GM23338 (cell line): Measurements from ENCODE around the gene HOXA9. TPM values are rescaled to one million over a fixed set of nuclear protein-coding genes. Genes with fewer than 3 reads are reported as not detected.

ENCODE experiments used
- ATAC-seq: fragments of 200-7000 bp; cut with Tn5 transposase; 3 replicates; pipeline ENCODE4 v1.9.1; 2020
- DNase-seq: peaks from one replicate; pipeline ENCODE4 v3.0.0-alpha.2; 2015; ENCODE audit warnings: low spot score
- H2AFZ ChIP-seq: fragments of 200-600 bp; sonication (generic); 2 replicates; pipeline ENCODE4 v1.8.0; 2016; ENCODE audit warnings: antibody characterized with exemption, mild to moderate bottlenecking, moderate library complexity
- H3F3A ChIP-seq: fragments of 200-600 bp; sonication (generic); replicated peaks from 2 replicates; pipeline ENCODE4 v1.8.0; 2017; ENCODE audit warnings: antibody characterized with exemption, mixed run types, low read depth
- H3K27ac ChIP-seq: fragments of 200-600 bp; sonication (generic); 2 replicates; pipeline ENCODE4 v1.6.1; 2016; ENCODE audit warnings: low read depth
- H3K27me3 ChIP-seq: fragments of 200-600 bp; sonication (generic); 2 replicates; pipeline ENCODE4 v1.8.0; 2016; ENCODE audit warnings: mild to moderate bottlenecking, mixed run types, moderate library complexity; ENCODE audit not compliant: insufficient read depth
- H3K36me3 ChIP-seq: fragments of 200-600 bp; sonication (generic); 2 replicates; pipeline ENCODE4 v1.8.0; 2016; ENCODE audit warnings: mild to moderate bottlenecking; ENCODE audit not compliant: insufficient read depth
- H3K4me1 ChIP-seq: fragments of 200-600 bp; sonication (generic); 2 replicates; pipeline ENCODE4 v1.8.0; 2016; ENCODE audit warnings: mild to moderate bottlenecking, moderate library complexity; ENCODE audit not compliant: insufficient read depth
- H3K4me2 ChIP-seq: fragments of 200-600 bp; sonication (generic); 2 replicates; pipeline ENCODE4 v1.7.1; 2017; ENCODE audit warnings: mixed run types
- H3K4me3 ChIP-seq: fragments of 200-600 bp; sonication (generic); 2 replicates; pipeline ENCODE4 v1.6.1; 2016; ENCODE audit warnings: mixed run types
- H3K79me2 ChIP-seq: fragments of 200-600 bp; sonication (generic); replicated peaks from 2 replicates; pipeline ENCODE4 v1.8.0; 2017; ENCODE audit warnings: mild to moderate bottlenecking; ENCODE audit not compliant: insufficient read depth
- H3K9me2 ChIP-seq: fragments of 200-600 bp; sonication (generic); 2 replicates; pipeline ENCODE4 v1.8.0; 2017; ENCODE audit not compliant: insufficient read depth
- H4K20me1 ChIP-seq: fragments of 200-600 bp; sonication (generic); replicated peaks from 2 replicates; pipeline ENCODE4 v1.8.0; 2017; ENCODE audit warnings: mild to moderate bottlenecking; ENCODE audit not compliant: insufficient read depth
- H3K27ac Mint-ChIP-seq: 2 replicates; pipeline ENCODE4 v1.8.0; 2020; ENCODE audit warnings: inconsistent platforms, mild to moderate bottlenecking, moderate library complexity, mixed read lengths
- H3K27me3 Mint-ChIP-seq: 3 replicates; pipeline ENCODE4 v1.8.0; 2022; ENCODE audit warnings: low read depth, mild to moderate bottlenecking, moderate library complexity, mixed read lengths, inconsistent platforms; ENCODE audit not compliant: insufficient read depth, poor library complexity
- H3K36me3 Mint-ChIP-seq: 3 replicates; pipeline ENCODE4 v1.8.0; 2021; ENCODE audit warnings: low read depth, mild to moderate bottlenecking, inconsistent platforms, moderate library complexity, mixed read lengths
- H3K4me1 Mint-ChIP-seq: 3 replicates; pipeline ENCODE4 v1.8.0; 2020; ENCODE audit warnings: mild to moderate bottlenecking, inconsistent platforms, mixed read lengths
- H3K4me3 Mint-ChIP-seq: 3 replicates; pipeline ENCODE4 v1.8.0; 2021; ENCODE audit warnings: moderate library complexity, mild to moderate bottlenecking, inconsistent platforms, mixed read lengths
- H3K9me3 Mint-ChIP-seq: 3 replicates; pipeline ENCODE4 v1.8.0; 2020; ENCODE audit warnings: moderate library complexity, mild to moderate bottlenecking, inconsistent platforms, mixed read lengths
- CREB1 ChIP-seq: fragments of 250-450 bp; sonication (Bioruptor Pico); IDR thresholded peaks from 2 replicates; pipeline ENCODE4 v1.5.0; 2020; ENCODE audit warnings: low read depth, mild to moderate bottlenecking, moderate library complexity
- EZH2 ChIP-seq: fragments of 200-600 bp; sonication (generic); IDR thresholded peaks from one replicate; pipeline ENCODE4 v1.8.0; 2017; ENCODE audit warnings: antibody characterized with exemption, mild to moderate bottlenecking, low read depth; ENCODE audit not compliant: unreplicated experiment
- EZH2phosphoT487 ChIP-seq: fragments of 200-600 bp; sonication (generic); IDR thresholded peaks from one replicate; pipeline ENCODE4 v1.8.1; 2018; ENCODE audit warnings: antibody characterized with exemption; ENCODE audit not compliant: unreplicated experiment
- JUNB ChIP-seq: IDR thresholded peaks from one replicate; pipeline ENCODE4 v1.6.1; 2016; ENCODE audit warnings: antibody characterized with exemption; ENCODE audit not compliant: unreplicated experiment
- NANOG ChIP-seq: IDR thresholded peaks from 2 replicates; pipeline ENCODE4 v1.6.1; 2016; ENCODE audit warnings: antibody characterized with exemption, borderline replicate concordance
- POLR2AphosphoS5 ChIP-seq: IDR thresholded peaks from 2 replicates; pipeline ENCODE4 v1.6.1; 2016; ENCODE audit warnings: antibody characterized with exemption, low read depth
- STAT1 ChIP-seq: IDR thresholded peaks from one replicate; pipeline ENCODE4 v1.6.1; 2016; ENCODE audit warnings: antibody characterized with exemption; ENCODE audit not compliant: unreplicated experiment
- ZNF114 ChIP-seq: fragments of 250-450 bp; sonication (Bioruptor Pico); IDR thresholded peaks from 2 replicates; pipeline ENCODE4 v1.5.0; 2020; ENCODE audit warnings: mild to moderate bottlenecking, moderate library complexity
- ZNF331 ChIP-seq: fragments of 250-450 bp; sonication (Bioruptor Pico); IDR thresholded peaks from 2 replicates; pipeline ENCODE4 v1.5.0; 2020; ENCODE audit warnings: low read depth, mild to moderate bottlenecking, moderate library complexity
- ZNF462 ChIP-seq: fragments of 250-450 bp; sonication (Bioruptor Pico); IDR thresholded peaks from 2 replicates; pipeline ENCODE4 v1.5.0; 2020; ENCODE audit warnings: mild to moderate bottlenecking, moderate library complexity
- polyA plus RNA-seq: library from polyadenylated mRNA; unstranded; fragments of >200 nt; fragmentation: Nextera tagmentation; extraction: Ambion mirVana; gene quantifications from 2 replicates; pipeline ENCODE4 v1.2.1, GENCODE V29; 2016
- total RNA-seq: library from RNA; depleted of rRNA; stranded (reverse); fragments of >200 nt; shearing (Covaris generic); gene quantifications from 2 replicates; pipeline ENCODE4 v1.2.3, GENCODE V29; 2014
- TF ChIP-seq, protein P1 (sequence below): IDR thresholded peaks from one replicate; pipeline ENCODE4 v1.6.1; 2018; ENCODE audit warnings: antibody characterized with exemption; ENCODE audit not compliant: unreplicated experiment
- TF ChIP-seq, protein P2 (sequence below): IDR thresholded peaks from 2 replicates; pipeline ENCODE4 v1.6.1; 2016; ENCODE audit warnings: antibody characterized with exemption
- TF ChIP-seq, protein P3 (sequence below), 2 experiments: fragments of 200-600 bp in 1 of 2; sonication (generic) in 1 of 2; conservative IDR thresholded peaks; 2 replicates each; pipeline versions ENCODE4 v1.5.1 to v1.6.1; 2016 to 2017; ENCODE audit warnings: antibody characterized with exemption in 2 of 2, low read depth in 2 of 2, mild to moderate bottlenecking in 2 of 2, moderate library complexity in 1 of 2

HOXA9 gene
- total and polyA plus RNA-seq, 2 experiments from 2014 or later, result not detected

GRCh38 chr7:27183682-27184336 is 18.5 kb upstream of the HOXA9 start:
- DNase-seq (no peak), ATAC-seq (no peak)
- no peaks in the 10 kb centered on the region for H3K36me3 ChIP-seq
- peaks cover 46% of the 10 kb centered on the region for H3K4me1 Mint-ChIP-seq
- H3K4me3 Mint-ChIP-seq, result peak overlapping the region; percentile 34; the same call in 2 of the 3 replicates
- no peak for TF ChIP-seq STAT1
- TF ChIP-seq, protein P1, sequence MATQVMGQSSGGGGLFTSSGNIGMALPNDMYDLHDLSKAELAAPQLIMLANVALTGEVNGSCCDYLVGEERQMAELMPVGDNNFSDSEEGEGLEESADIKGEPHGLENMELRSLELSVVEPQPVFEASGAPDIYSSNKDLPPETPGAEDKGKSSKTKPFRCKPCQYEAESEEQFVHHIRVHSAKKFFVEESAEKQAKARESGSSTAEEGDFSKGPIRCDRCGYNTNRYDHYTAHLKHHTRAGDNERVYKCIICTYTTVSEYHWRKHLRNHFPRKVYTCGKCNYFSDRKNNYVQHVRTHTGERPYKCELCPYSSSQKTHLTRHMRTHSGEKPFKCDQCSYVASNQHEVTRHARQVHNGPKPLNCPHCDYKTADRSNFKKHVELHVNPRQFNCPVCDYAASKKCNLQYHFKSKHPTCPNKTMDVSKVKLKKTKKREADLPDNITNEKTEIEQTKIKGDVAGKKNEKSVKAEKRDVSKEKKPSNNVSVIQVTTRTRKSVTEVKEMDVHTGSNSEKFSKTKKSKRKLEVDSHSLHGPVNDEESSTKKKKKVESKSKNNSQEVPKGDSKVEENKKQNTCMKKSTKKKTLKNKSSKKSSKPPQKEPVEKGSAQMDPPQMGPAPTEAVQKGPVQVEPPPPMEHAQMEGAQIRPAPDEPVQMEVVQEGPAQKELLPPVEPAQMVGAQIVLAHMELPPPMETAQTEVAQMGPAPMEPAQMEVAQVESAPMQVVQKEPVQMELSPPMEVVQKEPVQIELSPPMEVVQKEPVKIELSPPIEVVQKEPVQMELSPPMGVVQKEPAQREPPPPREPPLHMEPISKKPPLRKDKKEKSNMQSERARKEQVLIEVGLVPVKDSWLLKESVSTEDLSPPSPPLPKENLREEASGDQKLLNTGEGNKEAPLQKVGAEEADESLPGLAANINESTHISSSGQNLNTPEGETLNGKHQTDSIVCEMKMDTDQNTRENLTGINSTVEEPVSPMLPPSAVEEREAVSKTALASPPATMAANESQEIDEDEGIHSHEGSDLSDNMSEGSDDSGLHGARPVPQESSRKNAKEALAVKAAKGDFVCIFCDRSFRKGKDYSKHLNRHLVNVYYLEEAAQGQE, result no peak
- no peak for TF ChIP-seq ZNF114
- TF ChIP-seq NANOG, result no peak
- TF ChIP-seq, protein P2, sequence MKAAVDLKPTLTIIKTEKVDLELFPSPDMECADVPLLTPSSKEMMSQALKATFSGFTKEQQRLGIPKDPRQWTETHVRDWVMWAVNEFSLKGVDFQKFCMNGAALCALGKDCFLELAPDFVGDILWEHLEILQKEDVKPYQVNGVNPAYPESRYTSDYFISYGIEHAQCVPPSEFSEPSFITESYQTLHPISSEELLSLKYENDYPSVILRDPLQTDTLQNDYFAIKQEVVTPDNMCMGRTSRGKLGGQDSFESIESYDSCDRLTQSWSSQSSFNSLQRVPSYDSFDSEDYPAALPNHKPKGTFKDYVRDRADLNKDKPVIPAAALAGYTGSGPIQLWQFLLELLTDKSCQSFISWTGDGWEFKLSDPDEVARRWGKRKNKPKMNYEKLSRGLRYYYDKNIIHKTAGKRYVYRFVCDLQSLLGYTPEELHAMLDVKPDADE, result no peak
- TF ChIP-seq EZH2phosphoT487, result peak; percentile 73
- no peak for TF ChIP-seq JUNB
- TF ChIP-seq CREB1, result no peak
- no peak for TF ChIP-seq POLR2AphosphoS5
- TF ChIP-seq ZNF331, result no peak
- TF ChIP-seq, protein P3, sequence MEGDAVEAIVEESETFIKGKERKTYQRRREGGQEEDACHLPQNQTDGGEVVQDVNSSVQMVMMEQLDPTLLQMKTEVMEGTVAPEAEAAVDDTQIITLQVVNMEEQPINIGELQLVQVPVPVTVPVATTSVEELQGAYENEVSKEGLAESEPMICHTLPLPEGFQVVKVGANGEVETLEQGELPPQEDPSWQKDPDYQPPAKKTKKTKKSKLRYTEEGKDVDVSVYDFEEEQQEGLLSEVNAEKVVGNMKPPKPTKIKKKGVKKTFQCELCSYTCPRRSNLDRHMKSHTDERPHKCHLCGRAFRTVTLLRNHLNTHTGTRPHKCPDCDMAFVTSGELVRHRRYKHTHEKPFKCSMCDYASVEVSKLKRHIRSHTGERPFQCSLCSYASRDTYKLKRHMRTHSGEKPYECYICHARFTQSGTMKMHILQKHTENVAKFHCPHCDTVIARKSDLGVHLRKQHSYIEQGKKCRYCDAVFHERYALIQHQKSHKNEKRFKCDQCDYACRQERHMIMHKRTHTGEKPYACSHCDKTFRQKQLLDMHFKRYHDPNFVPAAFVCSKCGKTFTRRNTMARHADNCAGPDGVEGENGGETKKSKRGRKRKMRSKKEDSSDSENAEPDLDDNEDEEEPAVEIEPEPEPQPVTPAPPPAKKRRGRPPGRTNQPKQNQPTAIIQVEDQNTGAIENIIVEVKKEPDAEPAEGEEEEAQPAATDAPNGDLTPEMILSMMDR (conservative IDR thresholded peaks at IDR 0.05; ENCODE audit: low read depth in 2 of 2), result no peak
- TF ChIP-seq ZNF462 (CRISPR knock-in tag), result no peak
- TF ChIP-seq EZH2, result peak; percentile 97
- no peaks in the 10 kb centered on the region for H3K79me2 ChIP-seq
- H3K4me1 ChIP-seq, result peaks cover 70% of the 10 kb centered on the region
- H3K27ac ChIP-seq, result no peak overlapping the region
- no peak overlapping the region for H3K27ac Mint-ChIP-seq
- H3K4me3 ChIP-seq, result peak overlapping the region; percentile 44; the same call in 1 of the 2 replicates
- no peak overlapping the region for H2AFZ ChIP-seq
- peaks cover 60% of the 10 kb centered on the region for H3F3A ChIP-seq
- peaks cover 100% of the 10 kb centered on the region for H3K27me3 Mint-ChIP-seq
- H4K20me1 ChIP-seq, result peaks cover 57% of the 10 kb centered on the region
- H3K9me3 Mint-ChIP-seq, result peaks cover 7% of the 10 kb centered on the region; the same call in 2 of the 3 replicates
- H3K36me3 Mint-ChIP-seq, result no peaks in the 10 kb centered on the region
- no peaks in the 10 kb centered on the region for H3K9me2 ChIP-seq
- H3K4me2 ChIP-seq, result peak overlapping the region; percentile 72
- peaks cover 100% of the 10 kb centered on the region for H3K27me3 ChIP-seq
